Muscle of leg (tissue), 11 donors: ENCODE measurements around the gene MRPS5. TPM values are rescaled to one million over a fixed set of nuclear protein-coding genes. Genes with fewer than 3 reads are reported as not detected.

Source experiments
- DNase-seq: peaks from one replicate; pipeline ENCODE4 v3.0.0; 2013
- H3K27ac ChIP-seq: one replicate; pipeline ENCODE4 v1.5.1; 2013; ENCODE audit warnings: mild to moderate bottlenecking, low read length, control low read depth
- H3K27me3 ChIP-seq: one replicate; pipeline ENCODE4 v1.6.1; 2013; ENCODE audit warnings: low read length; ENCODE audit not compliant: control insufficient read depth, insufficient read depth
- H3K36me3 ChIP-seq: one replicate; pipeline ENCODE4 v1.6.1; 2013; ENCODE audit warnings: low read length; ENCODE audit not compliant: control insufficient read depth, insufficient read depth
- H3K4me1 ChIP-seq: one replicate; pipeline ENCODE4 v1.6.1; 2013; ENCODE audit warnings: low read length; ENCODE audit not compliant: control insufficient read depth, insufficient read depth
- H3K4me3 ChIP-seq: one replicate; pipeline ENCODE4 v1.5.1; 2013; ENCODE audit warnings: low read length, control low read depth
- H3K9me3 ChIP-seq: replicated peaks from 2 replicates; pipeline ENCODE4 v1.6.1; 2013; ENCODE audit warnings: low read depth, low read length; ENCODE audit not compliant: control insufficient read depth
- WGBS: methylation state at CpG from one replicate; pipeline ENCODE4 v1.1.5; 2013; ENCODE audit warnings: missing lambda C conversion rate; ENCODE audit not compliant: insufficient coverage; 5-methylcytosine and 5-hydroxymethylcytosine counted together
- polyA plus RNA-seq, 8 donors: library from polyadenylated mRNA; unstranded; fragments of 120-200 nt; gene quantifications; one replicate each; pipeline versions ENCODE4 v1.2.1 to v1.2.3, GENCODE V29; 2013; ENCODE audit warnings: inconsistent platforms in 1 of 8, low replicate concordance in 1 of 8; ENCODE audit not compliant: insufficient read length in 8 of 8, insufficient read depth in 1 of 8
- total RNA-seq: library from RNA; stranded (reverse); fragments of 120-200 nt; gene quantifications from one replicate; pipeline ENCODE4 v1.2.4, GENCODE V29; 2013

MRPS5 gene
- total and polyA plus RNA-seq, 9 donors: 44.3 to 67.0 (median 50.8) TPM

GRCh38 chr2:95149397-95149984 is 27.9 kb upstream of the MRPS5 start:
- Histone ChIP-seq H3K4me1 (no peaks in the 10 kb centered on the region), H3K27me3 (no peaks in the 10 kb centered on the region), H3K36me3 (peaks cover 66% of the 10 kb centered on the region), H3K9me3 (peaks cover 83% of the 10 kb centered on the region), H3K27ac (no peak overlapping the region), H3K4me3 (no peak overlapping the region)
- WGBS: 100% methylated on average over 1 of the region's 6 CpGs
- DNase-seq: no peak

GRCh38 chr2:95143838-95144237 is 22.2 kb upstream of the MRPS5 start:
- no peaks in the 10 kb centered on the region for H3K4me1 ChIP-seq
- no peak for DNase-seq
- H3K4me3 ChIP-seq: no peak overlapping the region
- 100% methylated on average over 2 of the region's 2 CpGs for WGBS
- no peak overlapping the region for H3K27ac ChIP-seq
- H3K36me3 ChIP-seq: peaks cover 18% of the 10 kb centered on the region
- peaks cover 77% of the 10 kb centered on the region for H3K9me3 ChIP-seq
- H3K27me3 ChIP-seq: no peaks in the 10 kb centered on the region

GRCh38 chr2:95138702-95139101 is 17.1 kb upstream of the MRPS5 start:
- DNase-seq: no peak
- H3K36me3 ChIP-seq: peaks cover 3% of the 10 kb centered on the region
- H3K9me3 ChIP-seq: peaks cover 57% of the 10 kb centered on the region
- H3K27ac ChIP-seq: no peak overlapping the region
- no peak overlapping the region for H3K4me3 ChIP-seq
- 73% methylated on average over 1 of the region's 1 CpG for WGBS
- H3K27me3 ChIP-seq: no peaks in the 10 kb centered on the region
- H3K4me1 ChIP-seq: no peaks in the 10 kb centered on the region

GRCh38 chr2:95122197-95122551 is 566 bp upstream of the MRPS5 start:
- Histone ChIP-seq H3K27me3 (no peaks in the 10 kb centered on the region), H3K36me3 (peaks cover 7% of the 10 kb centered on the region), H3K27ac (no peak overlapping the region), H3K9me3 (no peaks in the 10 kb centered on the region), H3K4me1 (peaks cover 2% of the 10 kb centered on the region), H3K4me3 (peak overlapping the region; percentile 97)
- WGBS: no CpG with 5 or more reads among the region's 5 CpGs
- no peak for DNase-seq

GRCh38 chr2:95121093-95121406 is 558 bp downstream of the MRPS5 start:
- peak overlapping the region; percentile 97 for H3K4me3 ChIP-seq
- WGBS: 1% methylated on average over 9 of the region's 11 CpGs
- peaks cover 7% of the 10 kb centered on the region for H3K36me3 ChIP-seq
- no peaks in the 10 kb centered on the region for H3K9me3 ChIP-seq
- peaks cover 2% of the 10 kb centered on the region for H3K4me1 ChIP-seq
- H3K27me3 ChIP-seq: no peaks in the 10 kb centered on the region
- DNase-seq: no peak
- peak overlapping the region; percentile 88 for H3K27ac ChIP-seq

- Histone ChIP-seq H3K27ac (no peak overlapping the region), H3K4me3 (no peak overlapping the region), H3K27me3 (no peaks in the 10 kb centered on the region), H3K36me3 (peaks cover 19% of the 10 kb centered on the region), H3K9me3 (no peaks in the 10 kb centered on the region), H3K4me1 (no peaks in the 10 kb centered on the region)
- DNase-seq: peak; percentile 66
- 18% methylated on average over 5 of the region's 7 CpGs for WGBS
Measured at GRCh38 chr2:95115418-95115817, 6.2 kb downstream of the MRPS5 start.

GRCh38 chr2:95113464-95113863 is 8.1 kb downstream of the MRPS5 start:
- Histone ChIP-seq H3K9me3 (no peaks in the 10 kb centered on the region), H3K4me1 (no peaks in the 10 kb centered on the region), H3K4me3 (no peak overlapping the region), H3K27me3 (no peaks in the 10 kb centered on the region), H3K27ac (no peak overlapping the region), H3K36me3 (peaks cover 32% of the 10 kb centered on the region)
- DNase-seq: no peak
- WGBS: 100% methylated on average over 4 of the region's 7 CpGs

GRCh38 chr2:95110395-95110794 is 11.2 kb downstream of the MRPS5 start:
- Histone ChIP-seq H3K4me1 (no peaks in the 10 kb centered on the region), H3K9me3 (no peaks in the 10 kb centered on the region), H3K4me3 (no peak overlapping the region), H3K27ac (no peak overlapping the region), H3K27me3 (no peaks in the 10 kb centered on the region), H3K36me3 (peaks cover 51% of the 10 kb centered on the region)
- no peak for DNase-seq

GRCh38 chr2:95109260-95109659 is 12.3 kb downstream of the MRPS5 start:
- 86% methylated on average over 1 of the region's 6 CpGs for WGBS
- Histone ChIP-seq H3K36me3 (peaks cover 54% of the 10 kb centered on the region), H3K9me3 (no peaks in the 10 kb centered on the region), H3K27ac (no peak overlapping the region), H3K4me3 (no peak overlapping the region), H3K4me1 (no peaks in the 10 kb centered on the region), H3K27me3 (no peaks in the 10 kb centered on the region)
- DNase-seq: no peak

- Histone ChIP-seq H3K27me3 (no peaks in the 10 kb centered on the region), H3K36me3 (peaks cover 61% of the 10 kb centered on the region), H3K9me3 (no peaks in the 10 kb centered on the region), H3K4me1 (no peaks in the 10 kb centered on the region), H3K4me3 (no peak overlapping the region), H3K27ac (no peak overlapping the region)
- 100% methylated on average over 1 of the region's 2 CpGs for WGBS
- no peak for DNase-seq
Measured at GRCh38 chr2:95106081-95106480, 15.5 kb downstream of the MRPS5 start.

- DNase-seq: no peak
- no peak overlapping the region for H3K27ac ChIP-seq
- no peaks in the 10 kb centered on the region for H3K4me1 ChIP-seq
- 100% methylated on average over 7 of the region's 8 CpGs for WGBS
- no peaks in the 10 kb centered on the region for H3K27me3 ChIP-seq
- no peak overlapping the region for H3K4me3 ChIP-seq
- no peaks in the 10 kb centered on the region for H3K9me3 ChIP-seq
- peaks cover 53% of the 10 kb centered on the region for H3K36me3 ChIP-seq
Measured at GRCh38 chr2:95104606-95105005, 17.0 kb downstream of the MRPS5 start.
